NCI-H2107 treated with DMSO at 0.1 percent for 48 hours (cell line): ENCODE results near the gene KREMEN2.
"Not testable (repeated sequence)": the region's sequence is repeated elsewhere in the genome, so short reads cannot be mapped to it uniquely, and the experiment has no call there.

Experiments used
- DNase-seq: peaks from one replicate; lab custom pipeline; 2025; ENCODE audit not compliant: unreplicated experiment; lab: John Stamatoyannopoulos, UW

Gene KREMEN2

GRCh38 chr16:2938206-2938605, 25.9 kb upstream of the KREMEN2 start:
- no peak for DNase-seq

GRCh38 chr16:2939968-2940367, 24.1 kb upstream of the KREMEN2 start:
- DNase-seq, result no peak

- DNase-seq, result no peak
These were observed 22.0 kb upstream of the KREMEN2 start for GRCh38 chr16:2942045-2942444.

- not testable (repeated sequence) for DNase-seq
These were observed 20.4 kb upstream of the KREMEN2 start for GRCh38 chr16:2943716-2944115.

- no peak for DNase-seq
These were observed 17.4 kb upstream of the KREMEN2 start for GRCh38 chr16:2946649-2947048.

- DNase-seq, result no peak
These were observed 15.0 kb upstream of the KREMEN2 start for GRCh38 chr16:2948807-2949704.

- no peak for DNase-seq
These were observed 14.2 kb upstream of the KREMEN2 start for GRCh38 chr16:2949705-2950352.

GRCh38 chr16:2950353-2950724, 13.7 kb upstream of the KREMEN2 start:
- DNase-seq, result no peak

GRCh38 chr16:2950773-2951172, 13.3 kb upstream of the KREMEN2 start:
- no peak for DNase-seq

- DNase-seq, result peak; percentile 68
These were observed 11.4 kb upstream of the KREMEN2 start for GRCh38 chr16:2952679-2953078.

- DNase-seq, result peak; percentile 59
These were observed 10.1 kb upstream of the KREMEN2 start for GRCh38 chr16:2953706-2954627.

GRCh38 chr16:2954656-2955381, 9.3 kb upstream of the KREMEN2 start:
- DNase-seq, result no peak

GRCh38 chr16:2955438-2955778, 8.7 kb upstream of the KREMEN2 start:
- no peak for DNase-seq

GRCh38 chr16:2955779-2956578, 8.1 kb upstream of the KREMEN2 start:
- no peak for DNase-seq

GRCh38 chr16:2956579-2956956, 7.5 kb upstream of the KREMEN2 start:
- DNase-seq, result no peak

GRCh38 chr16:2959206-2959605, 4.9 kb upstream of the KREMEN2 start:
- DNase-seq, result no peak

- no peak for DNase-seq
These were observed 3.7 kb upstream of the KREMEN2 start for GRCh38 chr16:2960183-2961010.

GRCh38 chr16:2962334-2963073, 1.6 kb upstream of the KREMEN2 start:
- DNase-seq, result no peak
